Activated CD4-positive, alpha-beta T cell treated with anti-CD3 and anti-CD28 coated beads for 24 hours (primary cell): ENCODE measurements around the gene INPP5A.
"Not testable (repeated sequence)": the region's sequence is repeated elsewhere in the genome, so short reads cannot be mapped to it uniquely, and the experiment has no call there.

ENCODE experiments used
- DNase-seq, 2 donors: peaks; one replicate each; pipeline ENCODE4 v3.0.0-alpha.2; 2020; ENCODE audit warnings: low read depth in 2 of 2

The INPP5A gene

GRCh38 chr10:132784866-132785722, 247.5 kb downstream of the INPP5A start:
- no peak for DNase-seq

GRCh38 chr10:132785723-132786475, 248.3 kb downstream of the INPP5A start, which contains the start of gene NKX6-2:
TSS of gene NKX6-2 (minus strand) at chr10:132786147. CDS start at chr10:132785948, 199 bp downstream.
- DNase-seq = no peak

- DNase-seq = no peak
These were observed 248.9 kb downstream of the INPP5A start for GRCh38 chr10:132786476-132786883.

- no peak for DNase-seq
These were observed 249.4 kb downstream of the INPP5A start for GRCh38 chr10:132786884-132787494.

- DNase-seq = no peak
These were observed 250.1 kb downstream of the INPP5A start for GRCh38 chr10:132787495-132788179.

- DNase-seq = no peak
These were observed 250.7 kb downstream of the INPP5A start for GRCh38 chr10:132788180-132788830.

- DNase-seq = no peak
These were observed 251.2 kb downstream of the INPP5A start for GRCh38 chr10:132788831-132789219.

- no peak for DNase-seq
These were observed 252.1 kb downstream of the INPP5A start for GRCh38 chr10:132789659-132790148.

- no peak for DNase-seq
These were observed 252.9 kb downstream of the INPP5A start for GRCh38 chr10:132790470-132790869.

- no peak for DNase-seq
These were observed 253.6 kb downstream of the INPP5A start for GRCh38 chr10:132790934-132791829.

- DNase-seq = not testable (repeated sequence)
These were observed 254.5 kb downstream of the INPP5A start for GRCh38 chr10:132792099-132792498.

GRCh38 chr10:132792796-132793195, 255.2 kb downstream of the INPP5A start:
- DNase-seq = no peak

- DNase-seq = no peak
These were observed 255.6 kb downstream of the INPP5A start for GRCh38 chr10:132793213-132793612.

GRCh38 chr10:132793871-132794849, 256.6 kb downstream of the INPP5A start:
- DNase-seq = no peak

- DNase-seq = no peak
These were observed 259.3 kb downstream of the INPP5A start for GRCh38 chr10:132796846-132797245.

- not testable (repeated sequence) for DNase-seq
These were observed 260.4 kb downstream of the INPP5A start for GRCh38 chr10:132797986-132798385.

- no peak for DNase-seq
These were observed 260.8 kb downstream of the INPP5A start for GRCh38 chr10:132798403-132798802.

- no peak for DNase-seq
These were observed 261.3 kb downstream of the INPP5A start for GRCh38 chr10:132798876-132799275.

GRCh38 chr10:132799865-132800264, 262.3 kb downstream of the INPP5A start:
- no peak for DNase-seq
